Astrocyte (in vitro differentiated cells and primary cell): ENCODE results near the gene SNAI3.

Experiments used
- EZH2 ChIP-seq: IDR thresholded peaks from 2 replicates; pipeline ENCODE4 v1.6.1; 2012; ENCODE audit warnings: mild to moderate bottlenecking, low read length, inconsistent platforms; ENCODE audit not compliant: insufficient read depth
- TF ChIP-seq, protein P1 (sequence below): IDR thresholded peaks from 2 replicates; pipeline ENCODE4 v1.5.1; 2011; ENCODE audit warnings: low read depth, mild to moderate bottlenecking, inconsistent platforms, low read length, moderate library complexity; ENCODE audit not compliant: insufficient read depth

- TF ChIP-seq EZH2: no peak
- TF ChIP-seq, protein P1, sequence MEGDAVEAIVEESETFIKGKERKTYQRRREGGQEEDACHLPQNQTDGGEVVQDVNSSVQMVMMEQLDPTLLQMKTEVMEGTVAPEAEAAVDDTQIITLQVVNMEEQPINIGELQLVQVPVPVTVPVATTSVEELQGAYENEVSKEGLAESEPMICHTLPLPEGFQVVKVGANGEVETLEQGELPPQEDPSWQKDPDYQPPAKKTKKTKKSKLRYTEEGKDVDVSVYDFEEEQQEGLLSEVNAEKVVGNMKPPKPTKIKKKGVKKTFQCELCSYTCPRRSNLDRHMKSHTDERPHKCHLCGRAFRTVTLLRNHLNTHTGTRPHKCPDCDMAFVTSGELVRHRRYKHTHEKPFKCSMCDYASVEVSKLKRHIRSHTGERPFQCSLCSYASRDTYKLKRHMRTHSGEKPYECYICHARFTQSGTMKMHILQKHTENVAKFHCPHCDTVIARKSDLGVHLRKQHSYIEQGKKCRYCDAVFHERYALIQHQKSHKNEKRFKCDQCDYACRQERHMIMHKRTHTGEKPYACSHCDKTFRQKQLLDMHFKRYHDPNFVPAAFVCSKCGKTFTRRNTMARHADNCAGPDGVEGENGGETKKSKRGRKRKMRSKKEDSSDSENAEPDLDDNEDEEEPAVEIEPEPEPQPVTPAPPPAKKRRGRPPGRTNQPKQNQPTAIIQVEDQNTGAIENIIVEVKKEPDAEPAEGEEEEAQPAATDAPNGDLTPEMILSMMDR: no peak
These were observed 26.7 kb upstream of the SNAI3 start for GRCh38 chr16:88713054-88713453.
